Left lung (tissue), 10 donors: ENCODE results near the gene EML1. TPM values are rescaled to one million over a fixed set of nuclear protein-coding genes. Genes with fewer than 3 reads are reported as not detected.
A peak's percentile ranks its signal among the peaks of the same experiment; 100 is the strongest.

ENCODE experiments used
- ATAC-seq: fragments of 200-7000 bp; cut with Tn5 transposase; one replicate; pipeline ENCODE4 v1.9.1; 2020; ENCODE audit warnings: moderate library complexity
- DNase-seq, 4 donors: peaks; one replicate each; pipeline ENCODE4 v3.0.0-alpha.2; 2013 to 2020
- H3K27ac ChIP-seq, 2 donors: fragments of 200-600 bp; sonication (generic) in 1 of 2; one replicate each; pipeline versions ENCODE4 v1.5.0 to v1.8.0; 2020 to 2021
- H3K27me3 ChIP-seq, 2 donors: fragments of 200-600 bp; sonication (generic) in 1 of 2; one replicate each; pipeline versions ENCODE4 v1.5.0 to v1.8.0; 2020 to 2021
- H3K36me3 ChIP-seq, 2 donors: fragments of 200-600 bp; sonication (generic) in 1 of 2; one replicate each; pipeline versions ENCODE4 v1.5.0 to v1.8.0; 2020 to 2021
- H3K4me1 ChIP-seq, 2 donors: fragments of 200-600 bp; one replicate each; pipeline ENCODE4 v1.8.0; 2021
- H3K4me3 ChIP-seq, 2 donors: fragments of 200-600 bp; sonication (generic) in 1 of 2; one replicate each; pipeline versions ENCODE4 v1.5.0 to v1.8.0; 2020 to 2021; ENCODE audit warnings: mild to moderate bottlenecking in 1 of 2
- H3K9me3 ChIP-seq, 2 donors: fragments of 200-600 bp; sonication (generic) in 1 of 2; one replicate each; pipeline versions ENCODE4 v1.5.0 to v1.8.0; 2020 to 2021
- intact Hi-C, 2 donors: fragments of 100-400 bp; cut with DNase I; formaldehyde crosslinking; loops; one replicate each; pipeline versions ENCODE4 v1.11.2 to v1.14.2; 2022
- polyA plus RNA-seq, 6 donors: library from polyadenylated mRNA; unstranded; fragments of 120-200 nt; gene quantifications; one replicate each; pipeline ENCODE4 v1.2.1, GENCODE V29; 2013; ENCODE audit not compliant: insufficient read length in 6 of 6
- total RNA-seq, 2 donors: library from RNA; stranded (reverse); fragmentation: NEBNext Ultra II Directional; extraction: Animal tissue kit (Norgen Biotek cat#: 25700); gene quantifications; one replicate each; pipeline ENCODE4 v1.2.1, GENCODE V29; 2021
- TF ChIP-seq, protein P1 (sequence below), 2 donors: fragments of 200-600 bp; sonication (generic) in 1 of 2; IDR thresholded peaks; one replicate each; pipeline versions ENCODE4 v1.5.0 to v1.8.0; 2021; ENCODE audit warnings: antibody characterized with exemption in 2 of 2
- donor health status: DM: no; HTN: yes; CAD: no.
- donor health status: DM: no; HTN: no; CAD: no.

The EML1 gene
- total and polyA plus RNA-seq, 8 donors, result 24.6 to 48.6 (median 42.2) TPM

DNA sequence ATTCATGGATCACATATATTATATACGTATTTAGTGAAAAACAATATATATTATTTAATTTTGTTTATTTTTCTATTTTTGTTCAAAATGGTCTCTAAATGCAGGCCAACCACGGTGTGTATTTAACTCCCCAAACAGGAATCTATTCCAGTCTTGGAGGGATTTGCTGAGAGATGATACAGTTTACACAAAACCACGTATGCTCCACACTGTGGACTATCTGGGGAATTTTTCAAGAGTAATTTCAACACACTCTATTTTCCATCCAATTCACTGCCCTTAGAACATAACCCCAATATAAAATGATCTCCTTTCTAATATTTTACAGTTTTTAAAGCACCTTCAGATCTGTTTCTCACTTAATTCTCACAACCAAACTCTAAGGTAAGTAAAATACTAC is 15.3 kb downstream of the EML1 start:
- ATAC-seq, result no peak

DNA sequence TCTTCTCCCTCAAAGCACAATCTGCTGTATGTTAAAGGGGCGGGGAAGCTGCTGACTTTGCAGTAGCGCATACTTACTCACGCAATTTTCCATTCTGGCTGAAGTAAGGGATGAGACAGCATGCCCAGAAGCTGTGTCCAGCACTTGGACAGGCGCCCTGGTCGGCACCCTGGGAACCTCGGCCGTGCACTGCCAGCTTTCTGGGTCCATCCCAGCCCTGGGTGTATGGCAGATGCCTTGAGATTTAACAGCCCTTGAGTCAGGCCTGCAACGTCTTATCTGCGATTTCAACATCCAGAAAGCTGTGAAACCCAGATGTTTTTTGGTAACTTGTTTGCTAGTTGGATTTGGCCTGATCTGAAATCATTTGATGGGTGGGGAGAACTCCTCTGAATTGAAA is 16.1 kb downstream of the EML1 start:
- TF ChIP-seq, protein P1, sequence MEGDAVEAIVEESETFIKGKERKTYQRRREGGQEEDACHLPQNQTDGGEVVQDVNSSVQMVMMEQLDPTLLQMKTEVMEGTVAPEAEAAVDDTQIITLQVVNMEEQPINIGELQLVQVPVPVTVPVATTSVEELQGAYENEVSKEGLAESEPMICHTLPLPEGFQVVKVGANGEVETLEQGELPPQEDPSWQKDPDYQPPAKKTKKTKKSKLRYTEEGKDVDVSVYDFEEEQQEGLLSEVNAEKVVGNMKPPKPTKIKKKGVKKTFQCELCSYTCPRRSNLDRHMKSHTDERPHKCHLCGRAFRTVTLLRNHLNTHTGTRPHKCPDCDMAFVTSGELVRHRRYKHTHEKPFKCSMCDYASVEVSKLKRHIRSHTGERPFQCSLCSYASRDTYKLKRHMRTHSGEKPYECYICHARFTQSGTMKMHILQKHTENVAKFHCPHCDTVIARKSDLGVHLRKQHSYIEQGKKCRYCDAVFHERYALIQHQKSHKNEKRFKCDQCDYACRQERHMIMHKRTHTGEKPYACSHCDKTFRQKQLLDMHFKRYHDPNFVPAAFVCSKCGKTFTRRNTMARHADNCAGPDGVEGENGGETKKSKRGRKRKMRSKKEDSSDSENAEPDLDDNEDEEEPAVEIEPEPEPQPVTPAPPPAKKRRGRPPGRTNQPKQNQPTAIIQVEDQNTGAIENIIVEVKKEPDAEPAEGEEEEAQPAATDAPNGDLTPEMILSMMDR (IDR thresholded peaks at IDR 0.05), result no peak
- no peaks in the 10 kb centered on the region for H3K9me3 ChIP-seq
- ATAC-seq (peak; percentile 51), DNase-seq (peak in 2 of 4 donors; percentile 62 to 73)
- no peak overlapping the region for H3K27ac ChIP-seq
- no peaks in the 10 kb centered on the region for H3K36me3 ChIP-seq
- no peaks in the 10 kb centered on the region for H3K4me1 ChIP-seq
- intact Hi-C loops, result no loop called here
- H3K27me3 ChIP-seq, result no peaks in the 10 kb centered on the region
- H3K4me3 ChIP-seq, result no peak overlapping the region

More for the DNA sequence above, 15.3 kb downstream of the EML1 start:
- no peak overlapping the region for H3K27ac ChIP-seq
- no peak for DNase-seq
- H3K4me1 ChIP-seq, result no peaks in the 10 kb centered on the region
- TF ChIP-seq, protein P1 (IDR thresholded peaks at IDR 0.05), result no peak
- intact Hi-C loops, result no loop called here
- H3K9me3 ChIP-seq, result no peaks in the 10 kb centered on the region
- H3K36me3 ChIP-seq, result no peaks in the 10 kb centered on the region
- H3K27me3 ChIP-seq, result no peaks in the 10 kb centered on the region
- H3K4me3 ChIP-seq, result no peak overlapping the region

DNA sequence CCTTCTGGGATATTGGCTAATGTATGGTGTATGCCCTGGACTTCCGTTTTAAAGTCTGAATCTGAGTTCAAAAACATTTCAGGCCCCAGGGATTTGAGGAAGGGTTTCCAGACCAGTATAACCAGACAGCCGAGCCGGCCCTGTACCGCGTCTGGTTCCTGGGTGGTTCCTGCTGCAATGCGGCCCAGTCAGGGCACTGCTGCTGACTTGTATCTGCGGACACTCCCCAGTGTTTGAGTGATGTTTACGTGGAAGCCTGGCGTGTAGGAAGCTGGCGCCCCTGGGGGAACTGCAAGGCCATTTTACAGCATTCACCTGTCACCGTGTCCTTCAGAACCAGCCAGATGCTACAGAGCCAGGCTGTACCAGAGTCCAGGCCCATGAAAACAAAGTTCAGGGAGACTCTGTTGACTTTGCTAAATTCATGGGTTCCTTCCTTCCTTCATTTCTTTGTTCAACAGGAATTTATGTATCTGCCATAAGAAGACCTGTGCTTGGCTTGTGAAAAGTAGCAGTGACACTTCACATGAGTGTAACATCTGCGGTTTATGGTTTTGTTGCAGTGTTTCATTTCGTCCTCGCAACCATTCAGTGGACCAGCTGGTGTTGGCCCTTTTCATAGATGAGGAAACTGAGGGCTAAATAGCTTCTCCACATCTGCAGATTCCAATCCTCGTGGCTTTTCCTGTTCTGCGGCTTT is 16.8 kb downstream of the EML1 start:
- Histone ChIP-seq H3K9me3 (no peaks in the 10 kb centered on the region), H3K4me1 (no peaks in the 10 kb centered on the region), H3K27ac (no peak overlapping the region), H3K4me3 (no peak overlapping the region), H3K36me3 (no peaks in the 10 kb centered on the region), H3K27me3 (no peaks in the 10 kb centered on the region)
- TF ChIP-seq, protein P1 (IDR thresholded peaks at IDR 0.05), result no peak
- peak in 1 of 4 donors; percentile 24 for DNase-seq
- intact Hi-C loops, result no loop called here
- ATAC-seq, result peak; percentile 42

DNA sequence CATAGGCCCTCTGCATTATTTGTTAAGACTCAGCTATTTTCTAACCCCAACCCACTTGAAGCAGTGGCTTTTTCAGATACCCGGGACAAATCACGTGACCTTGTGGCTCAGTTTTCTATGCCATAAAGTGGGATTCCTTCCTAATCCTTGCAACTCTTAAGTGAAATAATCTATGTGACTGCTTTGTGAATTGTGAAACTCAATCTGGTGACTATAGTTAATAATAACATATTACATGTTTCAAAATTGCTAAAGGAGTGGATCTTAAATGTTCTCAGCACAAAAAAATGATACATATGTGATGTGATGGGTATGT is 17.3 kb downstream of the EML1 start:
- no peaks in the 10 kb centered on the region for H3K9me3 ChIP-seq
- intact Hi-C loops, result no loop called here
- TF ChIP-seq, protein P1 (IDR thresholded peaks at IDR 0.05), result no peak
- ATAC-seq (no peak), DNase-seq (no peak)
- H3K36me3 ChIP-seq, result no peaks in the 10 kb centered on the region
- no peaks in the 10 kb centered on the region for H3K4me1 ChIP-seq
- H3K27ac ChIP-seq, result no peak overlapping the region
- no peak overlapping the region for H3K4me3 ChIP-seq
- H3K27me3 ChIP-seq, result no peaks in the 10 kb centered on the region

DNA sequence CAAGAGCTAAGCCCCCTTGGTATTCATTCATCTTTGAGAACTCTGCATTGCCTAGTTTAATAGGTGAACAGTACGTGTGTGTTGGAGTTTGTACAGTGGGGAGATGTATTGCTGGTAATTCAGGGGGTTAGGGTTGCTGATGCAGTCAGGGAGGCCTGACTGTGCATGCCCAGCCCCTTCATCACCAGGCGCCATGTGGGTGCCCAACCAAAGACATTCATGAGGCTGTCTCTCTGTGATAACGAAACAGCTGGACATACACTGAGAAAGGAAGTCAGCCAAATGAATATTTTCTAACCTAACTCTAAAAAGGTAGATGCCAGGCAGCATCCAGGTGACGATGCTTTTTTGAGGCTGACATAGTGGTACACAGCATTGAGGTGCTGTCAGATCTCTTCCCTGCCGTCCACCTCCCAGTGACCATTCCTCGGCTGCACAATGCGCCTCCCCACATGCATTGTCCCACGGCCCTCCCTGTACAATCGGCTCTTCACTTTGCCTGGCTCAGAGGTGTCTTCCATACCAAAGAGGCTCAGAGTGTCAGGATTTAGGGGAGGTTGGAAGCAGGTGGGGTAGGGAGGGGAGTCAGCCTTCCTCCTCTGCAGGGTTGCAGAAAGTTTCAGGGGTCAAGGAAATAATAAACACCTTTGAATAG is 19.0 kb downstream of the EML1 start:
- DNase-seq (no peak), ATAC-seq (no peak)
- Histone ChIP-seq H3K9me3 (no peaks in the 10 kb centered on the region), H3K36me3 (no peaks in the 10 kb centered on the region), H3K27me3 (no peaks in the 10 kb centered on the region), H3K4me3 (no peak overlapping the region), H3K27ac (no peak overlapping the region), H3K4me1 (no peaks in the 10 kb centered on the region)
- TF ChIP-seq, protein P1 (IDR thresholded peaks at IDR 0.05), result no peak
- intact Hi-C loops, result no loop called here
